Measurements from ENCODE around the gene HHEX. TPM values are rescaled to one million over a fixed set of nuclear protein-coding genes. Genes with fewer than 3 reads are reported as not detected.
A peak's percentile ranks its signal among the peaks of the same experiment; 100 is the strongest.

Gene HHEX
- total RNA-seq, 1 donor from 2014 or later: not detected

- H3K27ac Mint-ChIP-seq (ENCODE audit: unreplicated experiment): no peak overlapping the region
- DNase-seq (ENCODE audit: low read depth) (no peak), FAIRE-seq (no peak)
- no peak overlapping the region for H3K4me3 Mint-ChIP-seq (ENCODE audit: unreplicated experiment)
- Histone ChIP-seq H3K27me3 (ENCODE audit: insufficient read depth, low read length) (no peaks in the 10 kb centered on the region), H3K27ac (ENCODE audit: low read depth, low read length) (no peak overlapping the region), H3K4me1 (ENCODE audit: insufficient read depth, low read length) (no peaks in the 10 kb centered on the region), H3K4me3 (ENCODE audit: insufficient read depth, low read depth, low read length) (no peak overlapping the region), H3K36me3 (ENCODE audit: insufficient read depth, low read length) (no peaks in the 10 kb centered on the region), H3K9me3 (ENCODE audit: insufficient read depth, low read depth, low read length) (peaks cover 2% of the 10 kb centered on the region), H2AFZ (ENCODE audit: low read depth, low read length) (no peak overlapping the region), H4K20me1 (ENCODE audit: insufficient read depth, low read length) (no peaks in the 10 kb centered on the region), H3K9ac (ENCODE audit: low read length) (no peak overlapping the region), H3K4me2 (ENCODE audit: low read length) (no peak overlapping the region), H3K79me2 (ENCODE audit: insufficient read depth, low read length) (no peaks in the 10 kb centered on the region)
- TF ChIP-seq EZH2 (IDR thresholded peaks at IDR 0.05; ENCODE audit: insufficient read depth, low read length) (no peak), CTCF (IDR thresholded peaks at IDR 0.05; ENCODE audit: insufficient read depth, low read depth, low read length) (no peak)
- no peaks in the 10 kb centered on the region for H3K36me3 Mint-ChIP-seq (ENCODE audit: low read depth, unreplicated experiment)
- peaks cover 7% of the 10 kb centered on the region for H3K9me3 Mint-ChIP-seq (ENCODE audit: unreplicated experiment)
- peaks cover 2% of the 10 kb centered on the region for H3K27me3 Mint-ChIP-seq (ENCODE audit: low read depth, unreplicated experiment)
- no peaks in the 10 kb centered on the region for H3K4me1 Mint-ChIP-seq (ENCODE audit: low read depth, unreplicated experiment)
These were observed 11.5 kb upstream of the HHEX start for GRCh38 chr10:92678206-92678605.

- TF ChIP-seq EZH2 (IDR thresholded peaks at IDR 0.05; ENCODE audit: insufficient read depth, low read length) (no peak), CTCF (IDR thresholded peaks at IDR 0.05; ENCODE audit: insufficient read depth, low read depth, low read length) (no peak)
- Histone ChIP-seq H4K20me1 (ENCODE audit: insufficient read depth, low read length) (no peaks in the 10 kb centered on the region), H2AFZ (ENCODE audit: low read depth, low read length) (no peak overlapping the region), H3K9me3 (ENCODE audit: insufficient read depth, low read depth, low read length) (peaks cover 2% of the 10 kb centered on the region), H3K36me3 (ENCODE audit: insufficient read depth, low read length) (no peaks in the 10 kb centered on the region), H3K4me2 (ENCODE audit: low read length) (no peak overlapping the region), H3K27ac (ENCODE audit: low read depth, low read length) (no peak overlapping the region), H3K4me3 (ENCODE audit: insufficient read depth, low read depth, low read length) (no peak overlapping the region), H3K4me1 (ENCODE audit: insufficient read depth, low read length) (no peaks in the 10 kb centered on the region), H3K79me2 (ENCODE audit: insufficient read depth, low read length) (no peaks in the 10 kb centered on the region), H3K27me3 (ENCODE audit: insufficient read depth, low read length) (no peaks in the 10 kb centered on the region), H3K9ac (ENCODE audit: low read length) (no peak overlapping the region)
- Mint-ChIP-seq H3K36me3 (ENCODE audit: low read depth, unreplicated experiment) (no peaks in the 10 kb centered on the region), H3K9me3 (ENCODE audit: unreplicated experiment) (peaks cover 21% of the 10 kb centered on the region), H3K4me1 (ENCODE audit: low read depth, unreplicated experiment) (no peaks in the 10 kb centered on the region), H3K4me3 (ENCODE audit: unreplicated experiment) (no peak overlapping the region), H3K27me3 (ENCODE audit: low read depth, unreplicated experiment) (peaks cover 15% of the 10 kb centered on the region), H3K27ac (ENCODE audit: unreplicated experiment) (no peak overlapping the region)
- DNase-seq (ENCODE audit: low read depth) (no peak), FAIRE-seq (no peak)
These were observed 8.4 kb upstream of the HHEX start for GRCh38 chr10:92681306-92681834.

- Histone ChIP-seq H3K4me1 (ENCODE audit: insufficient read depth, low read length) (peaks cover 13% of the 10 kb centered on the region), H3K27me3 (ENCODE audit: insufficient read depth, low read length) (peaks cover 31% of the 10 kb centered on the region), H3K36me3 (ENCODE audit: insufficient read depth, low read length) (no peaks in the 10 kb centered on the region), H3K27ac (ENCODE audit: low read depth, low read length) (no peak overlapping the region), H3K4me2 (ENCODE audit: low read length) (peak overlapping the region; percentile 87), H3K9me3 (ENCODE audit: insufficient read depth, low read depth, low read length) (no peaks in the 10 kb centered on the region), H4K20me1 (ENCODE audit: insufficient read depth, low read length) (no peaks in the 10 kb centered on the region), H3K79me2 (ENCODE audit: insufficient read depth, low read length) (no peaks in the 10 kb centered on the region), H3K4me3 (ENCODE audit: insufficient read depth, low read depth, low read length) (peak overlapping the region; percentile 47), H3K9ac (ENCODE audit: low read length) (peak overlapping the region; percentile 64), H2AFZ (ENCODE audit: low read depth, low read length) (peak overlapping the region; percentile 85)
- H3K27ac Mint-ChIP-seq (ENCODE audit: unreplicated experiment): no peak overlapping the region
- H3K27me3 Mint-ChIP-seq (ENCODE audit: low read depth, unreplicated experiment): peaks cover 57% of the 10 kb centered on the region
- no peak for FAIRE-seq
- peak overlapping the region; percentile 21 for H3K4me3 Mint-ChIP-seq (ENCODE audit: unreplicated experiment)
- peaks cover 4% of the 10 kb centered on the region for H3K36me3 Mint-ChIP-seq (ENCODE audit: low read depth, unreplicated experiment)
- no peak for DNase-seq (ENCODE audit: low read depth)
- H3K9me3 Mint-ChIP-seq (ENCODE audit: unreplicated experiment): peaks cover 39% of the 10 kb centered on the region
- TF ChIP-seq EZH2 (IDR thresholded peaks at IDR 0.05; ENCODE audit: insufficient read depth, low read length) (no peak), CTCF (IDR thresholded peaks at IDR 0.05; ENCODE audit: insufficient read depth, low read depth, low read length) (no peak)
- H3K4me1 Mint-ChIP-seq (ENCODE audit: low read depth, unreplicated experiment): peaks cover 1% of the 10 kb centered on the region
These were observed 1.2 kb upstream of the HHEX start for GRCh38 chr10:92688573-92688926.

Data from astrocyte (in vitro differentiated cells and primary cell).